ENCODE data around the gene SPAG6.
"Not testable (repeated sequence)": the region's sequence is repeated elsewhere in the genome, so short reads cannot be mapped to it uniquely, and the experiment has no call there.

The SPAG6 gene

GRCh38 chr10:22345301-22346095 is at the start of gene SPAG6:
Gene SPAG6, plus strand, starts transcription at chr10:22345496. Its CDS starts 116 bp downstream, at chr10:22345612.
- no peak for DNase-seq (ENCODE audit: low read depth in 2 of 3, low spot score in 1 of 3)

GRCh38 chr10:22301193-22301592 is 44.1 kb upstream of the SPAG6 start:
- DNase-seq (ENCODE audit: low read depth in 2 of 3, low spot score in 1 of 3), result no peak

GRCh38 chr10:22303461-22303860 is 41.8 kb upstream of the SPAG6 start:
- DNase-seq (ENCODE audit: low read depth in 2 of 3, low spot score in 1 of 3), result no peak

- no peak for DNase-seq (ENCODE audit: low read depth in 2 of 3, low spot score in 1 of 3)
Observed at GRCh38 chr10:22305721-22306120, 39.6 kb upstream of the SPAG6 start.

- no peak for DNase-seq (ENCODE audit: low read depth in 2 of 3, low spot score in 1 of 3)
Observed at GRCh38 chr10:22308390-22308789, 36.9 kb upstream of the SPAG6 start.

- DNase-seq (ENCODE audit: low read depth in 2 of 3, low spot score in 1 of 3), result no peak
Observed at GRCh38 chr10:22309180-22310000, 35.9 kb upstream of the SPAG6 start.

- DNase-seq (ENCODE audit: low read depth in 2 of 3, low spot score in 1 of 3), result not testable (repeated sequence)
Observed at GRCh38 chr10:22310012-22310411, 35.3 kb upstream of the SPAG6 start.

GRCh38 chr10:22310928-22311327 is 34.4 kb upstream of the SPAG6 start:
- DNase-seq (ENCODE audit: low read depth in 2 of 3, low spot score in 1 of 3), result no peak

DNA sequence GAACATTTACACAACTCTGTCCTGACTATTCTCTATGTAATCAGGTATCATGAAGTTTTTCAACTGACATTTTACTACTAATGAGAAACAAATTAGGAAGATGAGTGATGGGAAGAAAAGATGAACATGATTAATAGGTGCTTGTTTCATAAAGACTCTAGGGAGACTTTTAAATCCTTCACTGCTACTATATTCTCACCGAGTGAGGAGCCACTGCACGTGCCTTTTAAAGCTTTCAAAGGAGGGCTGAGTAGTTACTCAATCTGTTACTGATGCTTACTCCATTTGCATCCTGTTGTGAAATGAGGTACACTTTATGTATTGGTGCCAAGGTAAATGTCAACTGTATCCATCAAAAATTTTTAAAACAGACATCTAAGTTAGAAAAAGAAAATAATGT is 30.4 kb upstream of the SPAG6 start:
- DNase-seq (ENCODE audit: low read depth in 2 of 3, low spot score in 1 of 3), result no peak

DNA sequence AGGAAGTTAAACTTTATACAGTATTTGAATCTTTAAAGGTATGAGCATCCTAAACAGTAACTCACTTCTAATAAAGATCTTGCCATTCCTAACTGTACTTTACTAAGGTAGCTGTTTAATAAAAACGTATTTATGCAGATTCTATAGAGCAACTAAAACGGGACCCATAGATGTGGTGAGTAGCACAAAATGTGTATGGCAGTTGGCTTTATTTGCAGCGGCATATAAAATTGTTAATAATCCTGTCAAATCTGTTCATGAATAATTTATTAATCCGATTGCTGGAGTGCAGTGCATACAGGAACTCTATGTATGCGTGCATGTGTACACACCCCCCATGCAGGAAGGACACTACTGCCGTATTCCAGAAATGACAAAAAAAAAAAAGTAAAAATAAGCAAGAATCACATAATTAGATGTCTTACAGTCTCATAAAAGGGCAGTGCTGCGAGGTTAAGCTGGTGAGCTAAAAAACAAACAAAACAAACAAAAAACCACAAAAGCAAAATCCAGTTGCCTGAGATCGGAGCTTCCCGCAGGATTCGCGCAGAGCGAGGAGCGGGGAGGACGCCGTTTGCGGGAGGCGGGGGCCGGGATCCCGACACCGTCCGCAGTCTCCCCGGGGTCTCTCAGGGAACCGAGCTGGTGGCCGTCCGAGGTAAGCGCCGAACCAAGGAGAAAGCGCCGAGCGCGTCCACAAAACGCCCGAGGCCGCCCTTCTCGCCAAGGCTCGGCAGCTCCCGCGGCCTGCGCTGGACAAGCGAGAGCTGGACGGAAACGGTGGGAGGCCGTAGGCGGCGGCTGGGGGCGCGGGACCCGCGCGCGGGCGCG is 29.6 kb upstream of the SPAG6 start:
- DNase-seq (ENCODE audit: low read depth in 2 of 3, low spot score in 1 of 3), result no peak

GRCh38 chr10:22316286-22317075 is 28.8 kb upstream of the SPAG6 start, which contains the start of gene COMMD3:
Gene COMMD3, plus strand, starts transcription at chr10:22316388. Its CDS starts 30 bp downstream, at chr10:22316418.
- peak in 2 of 3 donors; percentile 57 to 74 for DNase-seq (ENCODE audit: low read depth in 2 of 3, low spot score in 1 of 3)

DNA sequence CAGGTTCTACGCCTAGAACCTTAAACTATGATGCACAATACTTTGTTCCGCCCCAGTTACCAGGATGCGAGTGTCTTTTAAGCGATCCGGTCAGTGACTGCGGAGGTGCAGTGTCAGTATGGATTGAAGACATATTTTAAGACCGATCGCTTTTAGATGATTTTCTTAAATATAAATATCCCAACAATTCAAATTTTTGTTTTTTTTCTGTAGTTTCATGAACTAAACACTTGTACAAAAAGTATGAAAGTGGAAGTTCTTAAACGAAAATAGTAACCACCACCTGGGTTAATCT is 28.3 kb upstream of the SPAG6 start:
- no peak for DNase-seq (ENCODE audit: low read depth in 2 of 3, low spot score in 1 of 3)

- no peak for DNase-seq (ENCODE audit: low read depth in 2 of 3, low spot score in 1 of 3)
Observed at GRCh38 chr10:22317771-22318565, 27.3 kb upstream of the SPAG6 start.

- DNase-seq (ENCODE audit: low read depth in 2 of 3, low spot score in 1 of 3), result no peak
Observed at GRCh38 chr10:22318772-22319171, 26.5 kb upstream of the SPAG6 start.

DNA sequence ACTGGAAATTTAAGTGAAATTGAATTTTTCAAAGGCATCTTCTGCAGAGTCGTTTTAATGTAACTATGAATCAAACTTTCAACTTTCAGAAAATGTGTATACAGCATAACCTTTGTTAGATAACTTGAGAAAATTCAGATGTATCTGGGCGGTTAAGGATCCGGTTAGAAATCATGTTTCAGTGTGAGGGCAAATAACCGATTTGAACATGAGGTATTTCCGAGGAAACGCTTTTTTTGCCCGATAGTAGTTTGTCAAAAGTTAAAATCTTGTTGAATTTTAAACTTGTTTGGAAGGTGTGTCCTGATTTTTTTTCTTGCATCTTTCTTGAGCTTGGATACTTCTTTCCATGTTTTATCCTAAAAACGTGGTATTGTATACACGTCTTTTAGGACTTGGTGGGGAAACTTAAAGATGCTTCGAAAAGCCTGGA is 25.7 kb upstream of the SPAG6 start:
- no peak for DNase-seq (ENCODE audit: low read depth in 2 of 3, low spot score in 1 of 3)

DNA sequence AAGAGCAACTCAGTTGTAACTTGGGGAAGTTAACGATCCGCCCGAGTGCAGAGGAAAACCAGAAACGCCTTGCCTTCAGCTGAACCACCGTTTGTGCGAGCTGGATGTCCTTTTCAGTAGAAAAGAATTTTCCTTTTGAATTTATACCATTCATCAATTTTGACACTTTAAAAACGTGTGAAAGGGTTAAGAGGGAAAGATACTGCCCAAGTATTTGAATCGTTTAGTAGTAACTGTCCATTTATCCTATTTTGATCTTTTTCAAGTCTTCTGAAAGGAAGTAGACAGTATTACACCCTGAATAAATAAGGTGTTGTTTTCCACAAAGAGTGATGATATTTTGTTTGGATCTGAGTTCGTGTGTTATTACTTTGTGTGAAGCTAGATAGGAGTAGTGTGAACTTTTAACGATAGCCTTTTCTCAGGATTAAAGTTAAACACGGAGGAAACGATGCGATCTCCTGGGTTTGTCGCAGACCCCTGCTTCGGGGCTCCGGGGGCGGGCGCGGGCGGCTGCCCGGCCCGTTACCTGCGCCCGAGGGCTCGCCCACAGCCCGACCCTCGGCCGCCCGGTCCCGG is 25.2 kb upstream of the SPAG6 start:
- DNase-seq (ENCODE audit: low read depth in 2 of 3, low spot score in 1 of 3), result no peak

DNA sequence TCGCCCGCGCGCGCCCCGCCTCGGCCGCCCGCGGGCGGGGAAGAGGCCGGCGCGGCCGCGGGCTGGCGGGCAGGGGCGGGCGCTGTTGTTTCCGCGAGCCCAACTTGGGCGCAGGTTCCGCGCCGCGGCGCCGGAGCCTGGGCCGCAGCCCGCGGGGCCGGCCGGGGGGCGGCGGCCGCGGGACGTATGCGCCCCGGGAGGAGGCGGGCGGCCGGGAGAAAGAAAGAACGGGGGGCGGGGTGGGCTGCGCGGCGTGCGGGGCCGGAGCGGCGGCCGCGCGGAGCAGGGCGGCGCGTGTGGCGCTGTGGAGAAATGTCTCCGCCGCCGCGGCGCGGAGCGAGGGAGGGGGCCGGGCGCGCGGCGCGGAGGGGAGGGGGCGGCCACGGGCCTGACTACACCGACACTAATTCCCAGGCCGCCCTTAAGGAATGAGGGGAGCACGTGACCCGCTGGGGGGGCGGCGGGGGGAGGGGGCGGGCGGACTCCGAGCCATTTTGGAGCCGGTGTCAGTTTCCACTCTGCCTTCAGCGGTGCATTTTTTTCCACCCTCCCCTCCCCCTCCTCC is 24.6 kb upstream of the SPAG6 start, which contains the start of gene BMI1:
BMI1 (plus strand) TSS at position 509 of the 565 bp plus-strand sequence. CDS start 5,351 bp downstream, outside the sequence.
- peak in 1 of 3 donors; percentile 60 for DNase-seq (ENCODE audit: low read depth in 2 of 3, low spot score in 1 of 3)

DNA sequence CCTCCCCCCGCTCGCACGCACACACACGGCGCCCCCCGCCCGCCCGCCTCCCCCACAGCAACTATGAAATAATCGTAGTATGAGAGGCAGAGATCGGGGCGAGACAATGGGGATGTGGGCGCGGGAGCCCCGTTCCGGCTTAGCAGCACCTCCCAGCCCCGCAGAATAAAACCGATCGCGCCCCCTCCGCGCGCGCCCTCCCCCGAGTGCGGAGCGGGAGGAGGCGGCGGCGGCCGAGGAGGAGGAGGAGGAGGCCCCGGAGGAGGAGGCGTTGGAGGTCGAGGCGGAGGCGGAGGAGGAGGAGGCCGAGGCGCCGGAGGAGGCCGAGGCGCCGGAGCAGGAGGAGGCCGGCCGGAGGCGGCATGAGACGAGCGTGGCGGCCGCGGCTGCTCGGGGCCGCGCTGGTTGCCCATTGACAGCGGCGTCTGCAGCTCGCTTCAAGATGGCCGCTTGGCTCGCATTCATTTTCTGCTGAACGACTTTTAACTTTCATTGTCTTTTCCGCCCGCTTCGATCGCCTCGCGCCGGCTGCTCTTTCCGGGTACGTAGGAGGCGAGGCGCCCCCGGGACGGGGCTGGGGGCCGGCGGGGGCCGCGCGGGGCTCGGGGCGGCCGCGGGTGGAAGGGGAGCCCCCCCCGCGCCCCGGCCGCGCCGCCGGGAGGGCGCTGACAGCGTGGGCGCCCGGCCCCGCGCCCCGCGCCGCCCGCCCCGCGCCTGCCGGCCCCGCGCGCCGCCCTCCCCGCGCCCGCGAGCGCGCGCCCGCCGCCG is 24.0 kb upstream of the SPAG6 start:
- peak in 1 of 3 donors; percentile 47 for DNase-seq (ENCODE audit: low read depth in 2 of 3, low spot score in 1 of 3)
